EL (cell line): ENCODE results near the gene SETD1A.
A peak's percentile ranks its signal among the peaks of the same experiment; 100 is the strongest.
"Not testable (repeated sequence)": the region's sequence is repeated elsewhere in the genome, so short reads cannot be mapped to it uniquely, and the experiment has no call there.

Source experiments
- DNase-seq: peaks from one replicate; pipeline ENCODE4 v3.0.0-alpha.2; 2016

SETD1A gene

DNA sequence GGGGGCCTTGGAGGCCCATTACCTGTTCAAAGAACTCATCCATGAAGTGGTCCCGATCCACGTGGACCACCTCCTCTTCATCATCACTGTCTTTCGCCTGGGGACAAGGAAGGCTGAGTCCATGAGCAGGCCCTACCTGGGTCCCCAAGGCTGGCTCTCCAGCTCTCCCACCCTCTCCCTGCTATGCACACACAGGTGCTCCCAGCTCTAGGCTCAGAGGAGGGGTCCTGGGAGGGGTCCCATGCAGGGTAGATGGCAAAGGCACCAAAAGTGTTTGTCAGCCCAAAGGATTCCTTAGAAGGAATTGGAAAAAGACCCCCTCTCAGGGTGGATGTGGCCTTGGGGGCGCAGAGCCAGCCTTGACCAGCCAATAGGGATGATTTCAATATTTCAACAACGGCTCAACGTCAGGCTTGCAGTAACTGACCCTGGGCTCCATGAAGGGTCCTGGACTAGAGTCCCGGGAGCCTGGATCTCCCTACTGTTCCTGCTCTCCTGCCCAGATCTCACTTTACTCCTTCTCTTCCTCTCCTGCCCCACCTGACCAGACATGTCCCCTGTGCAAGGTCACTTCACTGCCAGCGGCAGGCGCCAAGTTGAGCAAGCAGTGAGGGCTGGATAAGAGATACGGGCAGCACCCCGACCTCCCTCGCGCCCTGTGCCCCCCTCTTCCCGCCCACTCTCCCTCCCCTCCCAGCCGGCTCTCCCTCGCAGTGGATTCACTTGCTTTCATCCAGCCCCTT lies 44.1 kb downstream of the SETD1A start:
- no peak for DNase-seq

DNA sequence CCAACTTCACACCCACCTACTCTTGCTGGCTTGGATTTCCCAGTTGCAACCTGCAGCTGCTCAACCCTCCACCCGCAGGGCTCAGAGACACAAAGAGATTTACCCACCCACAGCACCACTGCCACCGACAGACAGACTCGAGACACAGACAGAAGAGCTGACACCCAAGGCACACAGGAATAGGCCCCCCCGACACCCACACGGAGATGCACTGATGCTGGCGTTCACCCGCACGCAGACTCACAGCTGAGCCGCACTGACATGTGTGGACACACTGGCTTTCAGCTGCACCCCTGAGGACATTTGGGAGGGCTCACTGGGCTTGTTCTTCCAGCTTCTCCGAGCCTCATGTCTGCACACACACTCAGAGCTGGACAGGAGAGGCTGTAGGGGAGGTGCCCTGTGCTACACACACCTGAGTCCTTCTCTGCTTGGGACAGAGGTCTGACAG lies 44.7 kb downstream of the SETD1A start:
- no peak for DNase-seq

DNA sequence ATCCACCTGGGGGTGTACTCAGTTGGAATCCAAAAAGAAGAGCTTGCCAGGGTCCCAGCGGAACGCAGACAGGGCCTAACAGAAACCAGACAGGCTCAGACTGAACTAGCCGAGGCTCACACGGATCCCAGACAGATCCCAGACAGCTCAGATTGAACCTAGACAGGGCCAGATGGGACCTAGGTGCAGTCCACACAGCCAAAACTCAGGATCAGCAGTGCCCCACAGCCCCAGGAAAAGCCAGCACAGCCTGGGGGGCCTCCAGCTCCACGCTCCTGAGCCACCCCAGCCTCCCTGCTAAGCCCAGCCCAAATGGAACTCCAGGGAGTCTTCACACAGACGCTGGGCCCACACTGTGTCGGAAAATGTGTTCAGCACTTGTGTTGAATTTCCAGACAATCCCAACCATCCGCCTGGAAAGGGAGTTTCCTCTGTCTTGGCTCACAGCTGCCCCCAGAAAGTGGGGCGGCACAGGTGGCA lies 45.3 kb downstream of the SETD1A start:
- no peak for DNase-seq

DNA sequence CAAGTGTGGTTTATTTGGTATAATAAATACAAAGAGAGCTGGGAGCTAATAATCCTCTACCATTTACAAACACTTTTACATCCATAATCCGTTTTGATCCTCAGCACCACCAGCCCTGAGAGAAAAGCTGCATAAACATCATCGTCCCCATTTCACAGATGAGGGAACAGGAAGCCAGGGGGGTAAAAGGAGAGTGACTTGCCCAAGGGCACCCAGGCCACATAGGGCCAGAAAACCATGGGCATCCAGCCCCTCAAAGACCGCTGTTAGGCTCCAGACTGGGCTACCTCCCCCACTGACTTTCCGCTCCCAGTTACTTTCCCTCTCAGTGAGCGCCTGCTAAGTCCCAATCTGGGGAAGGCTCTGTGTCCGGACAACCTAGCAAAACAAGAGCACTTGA lies 46.2 kb downstream of the SETD1A start:
- DNase-seq, result no peak

DNA sequence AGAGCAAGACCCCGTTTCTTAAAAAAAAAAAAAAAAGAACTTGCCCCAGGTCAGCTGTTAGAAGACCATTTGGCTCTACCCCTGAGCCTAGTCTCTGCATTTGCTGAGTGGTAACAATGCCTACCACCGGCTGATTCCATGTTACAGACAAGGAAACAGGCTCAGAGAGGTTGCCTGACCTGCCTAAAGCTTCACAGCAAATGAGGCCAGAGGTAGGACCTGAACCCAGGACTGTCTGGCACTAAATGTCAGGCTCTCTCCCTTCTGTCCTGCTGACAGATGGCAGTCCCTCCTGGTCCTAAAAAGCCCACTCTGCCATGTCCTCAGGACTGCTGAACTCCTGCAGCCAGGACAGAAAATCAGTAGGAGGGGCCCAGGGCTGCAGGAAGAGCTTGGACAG lies 47.1 kb downstream of the SETD1A start:
- DNase-seq, result no peak

DNA sequence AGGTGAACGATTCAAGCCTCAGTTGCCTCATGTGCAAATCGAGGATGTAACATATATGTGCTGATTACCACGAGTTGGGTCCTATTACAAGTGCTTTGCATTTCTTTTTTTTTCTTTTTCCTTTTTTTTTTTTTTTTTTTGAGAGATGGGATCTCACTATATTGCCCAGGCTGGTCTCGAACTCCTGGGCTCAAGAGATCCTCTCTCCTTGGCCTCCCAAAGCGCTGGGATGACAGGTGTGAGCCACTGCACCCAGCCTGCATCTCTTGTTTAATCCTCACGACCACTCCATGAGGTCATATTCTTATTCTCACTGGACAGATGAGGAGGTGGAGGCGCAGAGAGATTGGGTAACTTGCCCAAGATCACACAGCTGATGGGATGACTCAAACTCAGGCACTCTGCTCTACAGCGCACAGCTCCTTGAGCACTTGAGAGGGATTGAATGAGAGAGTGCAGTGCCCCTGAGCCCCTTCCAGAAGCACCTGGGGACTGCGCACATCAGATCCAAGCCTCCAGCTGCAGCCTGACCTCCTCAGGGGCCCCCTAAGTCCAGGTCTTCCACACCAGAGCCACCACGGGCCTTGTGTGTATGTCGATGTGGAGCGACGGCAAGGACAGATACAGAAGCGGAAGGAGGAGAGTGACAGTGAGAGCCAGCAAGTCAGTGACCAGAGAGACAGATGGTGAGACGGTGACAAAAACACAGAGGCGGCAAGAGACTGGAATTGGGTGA lies 48.0 kb downstream of the SETD1A start:
- DNase-seq, result no peak

DNA sequence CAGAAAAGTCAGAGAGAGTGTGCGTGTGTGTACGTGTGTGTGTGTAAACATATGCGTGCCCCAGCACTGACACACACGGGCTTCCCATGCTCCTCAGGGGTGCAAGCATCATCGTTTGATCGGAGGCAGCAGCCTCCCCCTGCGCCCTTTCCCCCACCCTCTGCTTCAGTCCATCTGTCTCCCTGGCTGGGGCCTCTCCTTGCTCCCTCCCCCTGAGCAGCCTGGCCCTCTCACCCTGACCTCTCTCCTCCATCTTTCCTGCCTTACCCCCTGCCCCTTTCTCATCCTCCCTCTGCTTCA lies 48.5 kb downstream of the SETD1A start:
- DNase-seq, result no peak

DNA sequence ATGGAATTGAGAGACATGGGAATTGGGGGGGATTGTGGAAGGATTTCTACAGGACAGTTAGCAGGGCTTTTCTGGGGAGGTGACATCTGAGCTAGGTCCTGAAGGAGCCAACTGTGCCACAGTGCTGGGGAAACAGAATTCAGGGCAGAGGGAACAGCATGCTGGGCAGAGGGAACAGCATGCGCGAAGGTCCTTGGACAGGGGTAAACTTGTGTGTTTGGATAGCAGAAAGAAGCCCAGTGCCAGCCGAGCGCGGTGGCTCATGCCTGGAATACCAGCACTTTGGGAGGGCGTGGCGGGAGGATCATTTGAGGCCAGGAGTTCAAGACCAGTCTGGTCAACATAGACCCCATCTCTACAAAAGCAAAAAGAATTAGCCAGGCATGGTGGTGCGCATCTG lies 49.0 kb downstream of the SETD1A start:
- DNase-seq, result no peak

DNA sequence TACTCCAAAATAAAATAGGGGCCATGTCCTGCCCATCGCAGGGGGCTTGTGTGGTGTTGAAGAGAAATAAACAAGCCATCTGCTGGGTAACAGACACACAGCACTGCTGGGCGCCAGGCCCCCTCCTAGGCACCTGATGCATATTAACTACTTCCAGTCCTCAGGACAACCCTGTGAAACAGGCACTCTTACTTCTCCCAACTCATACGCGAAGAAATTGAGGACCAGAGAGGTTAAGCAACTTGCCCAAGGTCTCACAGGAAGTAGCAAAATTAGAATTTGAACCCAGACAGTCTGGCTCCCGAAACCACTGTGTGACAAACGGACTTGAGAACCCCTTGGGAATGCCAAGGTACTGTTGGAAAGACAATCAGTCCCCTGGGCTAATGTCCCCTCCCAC lies 50.1 kb downstream of the SETD1A start:
- DNase-seq, result no peak

DNA sequence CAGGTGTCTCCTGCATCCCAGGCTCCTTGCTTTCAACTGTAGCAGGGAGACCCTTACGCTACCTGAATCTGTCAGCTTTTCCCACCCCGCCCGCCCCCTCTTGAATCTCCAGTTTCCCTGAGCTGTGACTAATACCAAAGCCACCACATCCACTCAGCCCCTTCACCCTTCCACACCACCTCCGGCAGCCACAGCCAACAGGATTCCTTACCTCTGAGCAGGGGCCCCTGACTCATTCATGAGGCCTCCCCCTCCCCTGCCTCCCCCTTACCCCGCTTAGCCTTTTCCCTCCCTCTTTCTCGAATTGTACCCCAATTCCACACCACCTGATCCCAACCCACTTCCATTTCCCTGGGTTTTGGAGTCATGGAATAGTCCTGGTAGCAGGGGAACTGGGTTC lies 50.6 kb downstream of the SETD1A start:
- peak; percentile 87 for DNase-seq

DNA sequence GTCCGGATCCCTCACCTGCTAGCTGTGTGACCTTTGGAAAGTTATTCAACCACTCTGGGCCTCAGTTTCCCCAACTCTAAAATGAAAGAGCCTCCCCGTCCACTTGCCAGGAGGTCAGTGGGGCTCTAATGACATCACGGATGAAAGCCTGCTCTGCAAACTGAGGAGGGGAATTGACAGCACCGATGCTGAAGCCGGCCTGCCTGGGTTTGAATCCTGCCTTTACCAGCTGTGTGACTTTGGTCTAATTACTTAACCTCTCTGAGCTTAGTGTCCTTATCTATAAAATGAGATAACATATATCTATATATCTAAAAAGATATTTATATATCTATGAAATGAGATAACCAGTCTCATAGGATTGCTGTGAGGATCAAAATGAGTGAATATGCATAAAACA lies 51.0 kb downstream of the SETD1A start:
- no peak for DNase-seq

DNA sequence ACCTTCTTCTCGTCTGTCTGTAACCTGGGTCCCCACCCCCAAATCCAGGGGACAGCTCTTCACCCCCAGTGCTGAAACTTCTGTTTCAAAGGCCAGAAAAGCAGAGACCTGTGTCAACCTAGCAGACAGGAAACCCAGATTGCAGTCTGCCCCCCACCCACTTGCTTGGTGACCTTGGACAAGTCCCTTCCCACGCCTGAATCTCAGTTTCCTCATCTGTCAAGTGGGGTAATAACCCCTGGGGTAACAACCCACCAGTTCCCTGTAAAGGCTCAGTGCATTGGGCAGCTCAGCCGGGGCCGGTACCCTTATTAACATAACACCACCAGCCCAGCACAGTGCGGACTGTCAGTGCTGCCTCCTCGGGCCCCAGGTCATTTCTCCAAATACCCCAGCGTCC lies 51.6 kb downstream of the SETD1A start:
- DNase-seq, result no peak

DNA sequence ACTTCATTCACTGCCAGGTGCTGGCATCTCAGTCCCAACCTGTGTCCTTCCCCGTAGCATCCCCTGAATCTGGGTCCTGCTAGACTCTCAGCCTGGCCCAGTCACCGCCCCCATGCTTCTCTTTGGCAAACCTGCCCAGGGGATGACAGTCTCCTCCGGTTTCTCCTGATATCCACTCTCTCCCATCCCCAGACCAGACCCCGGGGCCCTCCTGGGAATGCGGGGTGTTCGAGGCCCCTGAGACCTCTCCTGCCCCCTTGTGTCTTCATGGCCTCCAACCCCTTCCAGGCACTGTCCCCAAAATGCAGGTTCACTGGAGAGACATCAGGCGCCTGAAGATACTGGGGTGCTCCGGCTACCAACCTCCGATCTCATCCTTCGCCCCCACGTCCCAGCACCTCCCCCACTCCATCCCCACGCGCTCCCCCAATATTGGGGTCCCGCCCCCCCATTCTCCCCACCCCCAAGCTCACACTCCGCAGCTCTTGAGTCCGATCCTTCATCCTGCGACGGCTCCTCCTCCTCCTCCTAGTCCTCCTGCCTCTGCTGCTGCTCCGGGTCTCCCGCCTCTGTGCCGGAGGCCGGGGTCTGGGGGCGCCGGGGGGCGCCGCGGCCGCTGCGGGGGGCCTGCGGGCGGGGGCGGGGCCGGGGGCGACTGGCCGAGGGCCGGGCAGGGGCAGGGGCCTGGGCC lies 52.5 kb downstream of the SETD1A start:
- DNase-seq, result peak; percentile 24

DNA sequence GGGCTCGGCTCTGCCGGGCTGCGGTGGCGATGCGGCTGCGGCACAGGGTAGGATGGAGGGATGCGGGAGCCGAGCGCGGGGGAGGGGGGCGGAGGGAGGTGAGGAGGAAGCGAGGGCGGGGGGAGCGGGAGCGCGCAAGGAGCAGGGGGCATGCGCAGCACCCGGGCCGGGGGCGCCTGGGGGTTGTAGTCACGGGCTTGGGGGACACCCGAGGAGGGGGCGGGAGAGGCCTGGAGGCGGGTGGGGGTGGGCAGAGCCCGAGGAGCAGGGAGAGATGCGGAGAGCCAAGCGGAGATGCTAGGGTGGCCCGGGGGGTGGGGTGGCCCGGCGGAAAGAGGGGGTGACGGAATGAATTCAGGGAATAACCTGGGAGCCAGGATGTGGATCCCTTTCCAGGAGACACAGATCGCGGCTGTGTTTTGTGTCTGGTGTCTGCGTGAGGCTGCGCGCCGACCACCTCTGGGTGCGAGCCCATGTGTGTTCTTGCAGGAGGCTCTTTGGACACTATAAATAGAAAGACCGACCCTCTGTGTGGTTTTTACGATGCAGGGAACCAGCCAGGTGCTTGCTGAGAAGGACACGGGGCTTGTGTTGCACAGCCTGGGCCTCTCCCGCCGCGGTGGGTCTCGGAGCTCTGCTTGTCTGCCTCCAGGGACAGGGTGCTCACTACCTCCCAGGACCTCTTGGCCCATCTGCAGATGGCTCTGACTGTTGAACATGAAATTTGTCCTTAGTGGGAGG lies 53.2 kb downstream of the SETD1A start, which contains the start of gene STX1B:
TSS of gene STX1B (minus strand) at position 54 of the 741 bp plus-strand sequence. CDS start 242 bp downstream, outside the sequence.
- peak; percentile 34 for DNase-seq

DNA sequence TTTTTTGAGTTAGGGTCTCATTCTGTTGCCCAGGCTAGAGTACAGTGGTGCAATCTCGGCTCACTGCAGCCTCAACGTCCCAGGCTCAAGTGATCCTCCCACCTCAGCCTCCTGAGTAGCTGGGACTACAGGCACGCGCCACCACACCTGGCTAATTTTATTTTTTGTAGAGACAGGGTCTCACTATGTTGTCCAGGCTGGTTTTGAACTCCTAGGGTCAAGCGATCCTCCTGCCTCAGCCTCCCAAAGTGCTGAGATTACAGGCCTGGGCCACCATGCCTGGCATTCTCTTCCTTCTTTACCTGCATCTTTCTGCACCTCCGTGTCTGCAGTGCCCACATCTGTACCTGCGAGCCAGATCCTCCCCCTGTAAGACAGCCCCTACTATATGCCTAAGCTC lies 54.3 kb downstream of the SETD1A start:
- DNase-seq, result not testable (repeated sequence)

DNA sequence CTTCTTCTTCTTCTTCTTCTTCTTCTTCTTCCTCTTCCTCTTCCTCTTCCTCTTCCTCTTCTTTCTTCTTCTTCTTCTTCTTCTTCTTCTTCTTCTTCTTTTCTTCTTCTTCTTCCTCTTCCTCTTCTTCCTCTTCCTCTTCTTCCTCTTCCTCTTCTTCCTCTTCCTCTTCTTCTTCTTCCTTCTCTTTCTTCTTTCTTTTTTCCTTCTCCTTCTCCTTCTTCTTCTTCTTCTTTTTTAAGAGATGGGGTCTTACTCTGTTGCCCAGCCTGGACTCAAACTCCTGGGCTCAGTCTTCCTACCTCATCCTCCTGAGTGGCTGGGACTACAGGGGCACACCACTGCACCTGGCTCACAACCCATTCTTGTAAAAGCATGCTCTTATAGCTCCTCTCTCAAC lies 55.7 kb downstream of the SETD1A start:
- not testable (repeated sequence) for DNase-seq

DNA sequence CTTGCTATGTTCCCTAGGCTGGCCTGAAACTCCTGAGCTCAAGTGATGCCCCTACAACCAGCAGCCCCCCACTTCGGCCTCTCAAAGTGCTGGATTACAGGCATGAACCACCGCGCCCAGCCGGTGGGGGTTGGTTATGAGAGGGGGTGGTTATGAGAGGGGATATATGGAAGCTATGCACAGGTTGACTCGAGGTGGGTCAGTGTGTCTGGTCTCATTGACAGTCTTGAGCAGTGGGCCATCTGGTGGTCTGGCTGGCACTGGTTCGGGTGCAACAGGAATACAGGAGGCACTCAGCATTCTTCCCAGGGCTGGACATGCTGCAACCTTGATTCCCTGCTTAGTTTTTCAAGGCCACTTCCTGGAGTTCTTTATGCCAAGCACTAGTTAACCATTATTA lies 58.5 kb downstream of the SETD1A start:
- DNase-seq, result no peak

DNA sequence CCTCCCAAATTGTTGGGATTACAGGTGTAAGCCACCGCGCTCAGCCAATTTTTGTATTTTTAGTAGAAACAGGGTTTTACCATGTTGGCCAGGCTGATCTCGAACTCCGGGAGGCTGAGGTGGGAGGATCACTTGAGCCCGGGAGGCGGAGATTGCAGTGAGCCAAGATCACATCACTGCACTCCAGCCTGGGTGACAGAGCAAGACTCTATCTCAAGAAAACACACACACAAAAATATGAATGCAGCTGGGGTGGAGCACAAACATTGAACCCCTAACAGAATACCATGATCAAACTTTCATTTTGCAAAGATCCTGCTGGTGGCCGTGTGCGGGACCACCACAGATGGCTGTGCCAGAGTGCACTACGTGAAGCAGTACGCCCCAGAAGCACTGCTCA lies 60.2 kb downstream of the SETD1A start:
- not testable (repeated sequence) for DNase-seq

DNA sequence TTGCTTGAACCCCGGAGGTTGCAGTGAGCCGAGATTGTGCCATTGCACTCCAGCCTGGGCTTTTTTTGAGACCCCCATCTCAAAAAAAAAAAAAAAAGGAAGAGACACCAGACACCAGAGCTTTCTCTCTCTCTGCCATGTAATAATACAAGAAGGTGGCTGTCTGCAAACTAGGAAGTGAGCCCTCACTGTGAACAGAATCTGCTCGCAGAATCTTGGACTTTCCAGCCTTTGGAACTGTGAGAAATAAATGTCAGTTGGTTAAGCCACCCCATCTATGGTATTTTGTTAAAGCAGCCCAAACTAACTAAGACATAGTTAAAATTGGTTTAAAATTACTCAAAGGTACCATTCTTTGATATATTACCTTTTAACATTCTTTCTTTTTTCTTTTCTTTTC lies 63.0 kb downstream of the SETD1A start:
- no peak for DNase-seq

DNA sequence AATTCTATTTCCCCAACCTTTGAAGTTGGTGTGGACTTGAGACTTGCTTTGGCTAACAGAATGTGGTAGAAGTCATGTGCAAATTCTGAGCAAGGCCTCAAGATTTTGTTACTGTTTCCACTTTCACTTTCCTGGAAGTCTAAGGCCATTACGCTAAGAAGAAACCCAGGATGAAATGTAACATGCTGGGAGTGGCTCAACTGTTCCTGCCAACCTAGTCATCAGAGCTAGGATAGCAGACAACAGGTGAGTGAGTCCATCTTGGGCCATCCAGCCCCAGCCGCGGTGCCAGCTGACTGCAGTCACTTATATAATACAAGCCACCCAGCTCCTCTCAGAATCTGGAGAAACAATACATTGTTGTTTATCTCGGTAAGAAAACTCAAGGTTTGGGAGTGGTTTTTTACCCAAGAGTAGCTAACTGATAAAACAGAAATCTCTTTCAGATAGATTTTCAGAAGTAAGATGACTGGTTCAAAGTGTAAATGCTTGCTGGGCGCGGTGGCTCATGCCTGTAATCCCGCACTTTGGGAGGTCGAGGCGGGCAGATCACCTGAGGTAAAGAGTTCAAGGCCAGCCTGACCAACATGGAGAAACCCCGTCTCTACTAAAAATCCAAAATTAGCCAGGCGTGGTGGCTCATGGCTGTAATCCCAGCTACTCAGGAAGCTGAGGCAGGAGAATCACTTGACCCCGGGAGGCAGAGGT lies 65.1 kb downstream of the SETD1A start:
- DNase-seq, result no peak

DNA sequence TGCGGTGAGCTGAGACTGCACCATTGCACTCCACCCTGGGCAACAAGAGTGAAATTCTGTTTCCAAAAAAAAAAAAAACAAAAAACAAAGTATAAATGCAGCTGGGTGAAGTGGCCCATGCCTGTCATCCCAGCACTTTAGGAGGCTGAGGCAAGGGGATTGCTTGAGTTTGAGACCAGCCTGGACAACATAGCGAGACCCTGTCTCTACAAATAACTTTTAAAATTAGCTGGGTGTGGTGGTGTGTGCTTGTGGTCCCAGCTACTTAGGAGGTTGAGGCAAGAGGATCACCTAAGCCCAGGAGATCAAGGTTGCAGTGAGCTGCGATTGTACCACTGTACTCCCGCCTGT lies 65.7 kb downstream of the SETD1A start:
- DNase-seq, result no peak

DNA sequence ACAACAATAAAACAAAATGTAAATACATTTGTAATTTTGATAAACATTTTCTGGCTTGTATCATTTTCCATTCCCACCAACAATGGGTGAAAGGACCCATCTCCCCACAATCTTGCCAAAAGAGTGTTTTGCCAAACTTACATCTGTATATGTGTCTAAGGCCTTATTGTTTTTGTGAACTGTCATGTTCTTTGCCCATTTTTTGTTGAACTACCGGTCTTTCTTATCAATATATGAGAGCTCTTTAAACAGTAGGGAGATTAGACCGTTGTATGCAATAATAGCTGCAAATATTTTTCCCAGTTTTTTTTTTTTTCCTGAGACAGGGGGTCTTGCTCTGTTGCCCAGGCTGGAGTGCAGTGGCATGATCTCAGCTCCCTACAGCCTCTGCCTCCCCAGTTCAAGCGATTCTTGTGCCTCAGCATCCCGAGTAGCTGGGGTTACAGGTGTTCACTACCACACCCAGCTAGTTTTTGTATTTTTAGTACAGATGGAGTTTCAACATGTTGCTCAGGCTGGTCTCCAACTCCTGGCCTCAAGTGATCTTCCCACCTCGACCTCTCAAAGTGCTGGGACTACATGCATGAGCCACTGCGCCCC lies 66.2 kb downstream of the SETD1A start:
- no peak for DNase-seq
